ENCODE results near the gene FBXW5.

FBXW5 gene

DNA sequence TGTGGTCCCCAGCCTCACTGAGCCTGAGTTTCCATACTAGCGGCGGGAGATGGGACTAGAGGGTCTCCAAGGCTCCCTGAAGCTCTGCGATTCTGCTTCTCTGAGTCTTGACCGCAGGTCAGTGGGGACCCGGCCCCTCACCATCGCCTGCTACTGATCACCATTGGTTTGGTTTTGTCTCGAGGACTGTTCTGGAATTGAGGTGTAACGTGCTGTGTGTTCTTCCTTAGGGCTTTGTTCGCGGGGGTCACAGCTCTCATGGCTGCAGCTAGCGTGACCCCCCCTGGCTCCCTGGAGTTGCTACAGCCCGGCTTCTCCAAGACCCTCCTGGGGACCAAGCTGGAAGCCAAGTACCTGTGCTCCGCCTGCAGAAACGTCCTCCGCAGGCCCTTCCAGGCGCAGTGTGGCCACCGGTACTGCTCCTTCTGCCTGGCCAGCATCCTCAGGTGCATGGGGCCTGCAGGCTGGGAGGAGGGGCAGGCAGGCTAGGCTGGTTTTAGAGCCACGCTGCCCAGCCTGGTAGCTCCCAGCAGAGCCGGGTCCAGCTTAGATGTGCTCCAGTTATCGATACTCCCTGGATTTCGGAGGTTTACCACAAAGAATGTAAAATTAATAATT, 45.9 kb downstream of the FBXW5 start:
- H3K4me3 ChIP-seq (ENCODE audit: low read depth, low read length), result no peak overlapping the region
- TF ChIP-seq, protein P1, sequence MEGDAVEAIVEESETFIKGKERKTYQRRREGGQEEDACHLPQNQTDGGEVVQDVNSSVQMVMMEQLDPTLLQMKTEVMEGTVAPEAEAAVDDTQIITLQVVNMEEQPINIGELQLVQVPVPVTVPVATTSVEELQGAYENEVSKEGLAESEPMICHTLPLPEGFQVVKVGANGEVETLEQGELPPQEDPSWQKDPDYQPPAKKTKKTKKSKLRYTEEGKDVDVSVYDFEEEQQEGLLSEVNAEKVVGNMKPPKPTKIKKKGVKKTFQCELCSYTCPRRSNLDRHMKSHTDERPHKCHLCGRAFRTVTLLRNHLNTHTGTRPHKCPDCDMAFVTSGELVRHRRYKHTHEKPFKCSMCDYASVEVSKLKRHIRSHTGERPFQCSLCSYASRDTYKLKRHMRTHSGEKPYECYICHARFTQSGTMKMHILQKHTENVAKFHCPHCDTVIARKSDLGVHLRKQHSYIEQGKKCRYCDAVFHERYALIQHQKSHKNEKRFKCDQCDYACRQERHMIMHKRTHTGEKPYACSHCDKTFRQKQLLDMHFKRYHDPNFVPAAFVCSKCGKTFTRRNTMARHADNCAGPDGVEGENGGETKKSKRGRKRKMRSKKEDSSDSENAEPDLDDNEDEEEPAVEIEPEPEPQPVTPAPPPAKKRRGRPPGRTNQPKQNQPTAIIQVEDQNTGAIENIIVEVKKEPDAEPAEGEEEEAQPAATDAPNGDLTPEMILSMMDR (IDR thresholded peaks at IDR 0.05; ENCODE audit: low read depth, low read length), result no peak

DNA sequence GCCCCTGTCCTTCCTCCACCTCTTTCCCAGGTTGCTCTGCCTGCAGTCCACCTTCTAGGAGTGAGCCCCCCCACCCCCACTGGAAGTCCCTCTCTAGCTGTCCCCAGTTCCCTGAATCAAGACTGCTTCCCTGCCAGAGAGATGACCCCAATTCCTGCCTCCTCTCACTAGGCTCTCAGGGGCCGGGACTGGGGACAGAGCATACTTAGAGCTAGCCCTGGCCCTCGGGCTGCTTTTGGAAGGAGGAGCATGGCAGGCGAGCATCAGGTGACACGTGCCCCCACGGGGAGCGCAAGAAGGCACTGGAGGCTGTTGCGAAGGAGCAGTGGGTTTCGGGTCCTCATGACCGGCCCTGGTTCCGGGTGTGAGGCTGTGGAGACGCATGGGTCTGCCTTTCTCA, 48.5 kb downstream of the FBXW5 start:
- TF ChIP-seq, protein P1 (IDR thresholded peaks at IDR 0.05; ENCODE audit: low read depth, low read length), result no peak
- no peak overlapping the region for H3K4me3 ChIP-seq (ENCODE audit: low read depth, low read length)

DNA sequence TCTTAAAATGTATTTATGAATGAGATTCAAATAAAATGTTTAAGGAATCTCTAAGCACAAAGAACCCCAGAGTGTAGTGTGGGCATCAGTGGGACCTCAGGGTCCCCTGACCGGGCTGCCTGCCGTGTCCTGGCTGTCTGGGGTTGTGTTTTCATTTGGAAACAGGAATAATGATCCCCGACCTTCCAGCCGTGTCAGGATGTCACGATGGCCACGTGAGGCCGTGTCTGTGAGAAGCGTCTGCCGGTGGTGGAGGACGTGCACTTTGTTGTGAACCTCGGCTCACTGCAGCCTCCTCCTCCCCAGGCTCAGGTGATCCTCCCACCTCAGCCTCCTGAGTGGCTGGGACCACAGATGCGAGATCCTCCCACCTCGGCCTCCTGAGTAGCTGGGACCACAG, 53.9 kb downstream of the FBXW5 start:
- H3K4me3 ChIP-seq (ENCODE audit: low read depth, low read length), result no peak overlapping the region
- TF ChIP-seq, protein P1 (IDR thresholded peaks at IDR 0.05; ENCODE audit: low read depth, low read length), result no peak

Data from WI38 (cell line).